GM12801 (cell line): ENCODE measurements around the gene DCBLD2.

Experiments used
- CTCF ChIP-seq: IDR thresholded peaks from one replicate; pipeline ENCODE4 v1.5.1; 2011; ENCODE audit warnings: control low read depth; ENCODE audit not compliant: insufficient read length; ENCODE audit errors: extremely low read depth

The DCBLD2 gene

GRCh38 chr3:98746122-98746521, 155.4 kb downstream of the DCBLD2 start:
- no peak for TF ChIP-seq CTCF
